GM21360 (cell line): ENCODE measurements around the gene FTO.

Source experiments
- ATAC-seq: cut with Tn5 transposase; IDR thresholded peaks from one replicate; pipeline ENCODE4 v1.9.1; 2021; ENCODE audit warnings: mild to moderate bottlenecking, moderate library complexity; ENCODE audit not compliant: unreplicated experiment

Gene FTO

DNA sequence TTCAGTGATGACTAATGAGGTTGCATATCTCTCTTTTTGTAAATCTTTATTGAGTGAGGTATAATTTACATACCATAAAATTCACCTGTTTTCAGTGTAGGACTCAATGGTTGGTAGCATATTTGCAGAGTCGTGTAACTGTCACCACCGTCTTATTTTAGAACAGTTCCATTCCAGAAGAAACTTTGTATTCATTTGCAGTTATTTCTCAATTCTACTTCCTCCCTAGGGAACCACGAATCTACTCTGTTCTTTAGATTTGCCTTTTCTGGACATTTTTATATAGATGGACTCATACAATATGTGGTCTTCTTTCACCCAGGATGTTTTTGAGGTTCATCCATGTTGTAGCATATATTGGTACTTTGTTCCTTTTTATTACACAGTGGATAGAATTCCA lies 3.7 kb downstream of the FTO start:
- ATAC-seq, result no peak

- ATAC-seq, result no peak
Observed at GRCh38 chr16:53708490-53708889, 4.5 kb downstream of the FTO start.

DNA sequence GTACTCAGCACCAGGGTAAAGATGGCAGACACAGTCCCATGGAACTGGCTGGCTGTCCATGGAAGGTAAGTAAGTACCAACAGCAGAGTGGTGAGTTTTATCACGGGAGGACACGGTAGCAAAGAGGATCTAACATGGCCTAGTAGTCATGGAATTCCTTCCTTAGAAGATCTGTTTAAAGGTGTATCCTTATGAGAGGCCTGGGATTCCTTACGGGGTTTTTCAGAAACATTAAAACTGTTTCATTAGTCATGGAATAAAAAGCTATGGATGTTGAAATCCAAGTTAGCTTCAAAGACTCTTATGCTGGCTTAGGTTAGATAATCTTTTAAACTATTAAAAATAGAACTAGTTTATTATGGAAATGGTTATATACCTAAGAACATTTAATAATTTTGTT lies 7.4 kb downstream of the FTO start:
- no peak for ATAC-seq

- ATAC-seq, result no peak
Observed at GRCh38 chr16:53712065-53712464, 8.1 kb downstream of the FTO start.

- ATAC-seq, result no peak
Observed at GRCh38 chr16:53713403-53714204, 9.6 kb downstream of the FTO start.

DNA sequence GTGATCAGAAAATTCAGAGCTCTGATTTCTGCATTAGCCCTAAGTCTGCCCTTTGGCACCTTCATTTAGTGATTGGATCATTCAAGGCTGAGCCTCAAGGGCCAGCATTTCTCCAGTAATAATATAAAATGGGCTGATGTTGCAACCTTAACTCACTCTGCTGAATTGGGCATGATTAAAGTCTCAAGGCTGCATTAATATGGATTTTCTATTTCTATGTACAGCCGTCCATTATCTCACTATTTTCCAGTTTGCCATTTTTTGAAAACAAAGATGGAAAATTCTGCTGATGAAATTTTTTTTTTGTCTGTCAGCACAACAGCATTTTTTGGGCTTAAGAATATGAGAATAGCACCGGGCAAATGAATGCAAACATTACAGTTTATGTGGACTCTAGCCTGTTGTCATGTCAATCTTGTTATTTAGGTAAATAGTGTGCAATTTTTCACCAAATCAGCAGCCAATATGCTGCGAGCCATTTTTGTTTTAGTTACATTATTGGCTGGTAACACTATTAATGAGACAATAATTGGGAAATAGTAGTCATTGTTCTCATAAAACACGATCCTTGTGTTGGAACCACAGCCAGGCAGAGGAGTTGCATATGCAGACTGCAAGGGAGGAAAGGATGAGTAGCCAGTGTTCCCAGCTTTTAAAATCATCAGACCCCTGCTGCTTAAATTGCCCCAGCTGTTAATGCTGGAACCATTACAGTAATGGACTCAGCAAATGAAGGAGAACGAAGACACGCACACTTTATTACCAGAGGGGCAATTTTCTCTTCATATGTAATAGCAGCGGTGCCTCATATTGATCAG lies 10.5 kb downstream of the FTO start:
- no peak for ATAC-seq

GRCh38 chr16:53715023-53715384 lies 11.0 kb downstream of the FTO start:
- ATAC-seq, result no peak

- ATAC-seq, result no peak
Observed at GRCh38 chr16:53717577-53717976, 13.6 kb downstream of the FTO start.

GRCh38 chr16:53721017-53721416 lies 17.1 kb downstream of the FTO start:
- ATAC-seq, result no peak

DNA sequence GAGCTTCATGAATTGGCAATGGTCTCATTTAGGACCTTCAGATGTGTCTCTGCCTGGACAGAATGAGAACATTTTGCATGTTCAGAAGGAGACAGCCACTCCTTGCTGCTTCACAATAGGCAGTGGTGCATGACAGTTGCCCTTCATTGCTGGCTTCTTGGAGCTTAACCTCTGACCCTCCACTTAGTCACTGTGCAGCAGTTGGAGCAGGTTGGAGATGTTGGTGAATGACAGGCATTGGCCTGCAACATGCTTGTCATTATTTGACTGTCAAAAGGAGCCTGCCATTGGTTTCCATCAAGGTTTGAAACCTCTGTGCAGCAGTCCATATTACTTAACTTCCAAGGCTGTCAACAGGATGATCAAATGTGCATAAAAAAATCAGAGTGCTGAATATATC lies 22.7 kb downstream of the FTO start:
- ATAC-seq, result no peak

DNA sequence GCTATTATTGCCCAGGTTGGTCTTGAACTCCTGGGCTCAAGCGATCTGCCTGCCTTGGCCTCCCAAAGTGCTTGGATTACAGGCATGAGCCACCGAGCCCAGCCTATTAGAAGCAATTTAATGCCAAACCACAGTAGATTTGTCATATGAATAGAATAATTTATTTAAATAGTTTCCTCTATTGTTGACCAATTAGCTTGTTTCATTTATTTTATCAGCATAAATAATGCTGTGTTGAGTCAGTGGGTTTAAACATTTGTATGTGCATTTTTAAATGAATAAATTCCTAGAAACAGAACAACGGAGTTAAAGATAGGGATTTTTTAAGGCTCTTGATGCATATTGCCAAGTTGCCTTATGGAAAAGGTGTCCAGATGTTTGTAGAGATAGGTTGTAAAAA lies 26.7 kb downstream of the FTO start:
- ATAC-seq, result no peak

- ATAC-seq, result no peak
Observed at GRCh38 chr16:53732296-53732929, 28.5 kb downstream of the FTO start.

- no peak for ATAC-seq
Observed at GRCh38 chr16:53734908-53735307, 31.0 kb downstream of the FTO start.

DNA sequence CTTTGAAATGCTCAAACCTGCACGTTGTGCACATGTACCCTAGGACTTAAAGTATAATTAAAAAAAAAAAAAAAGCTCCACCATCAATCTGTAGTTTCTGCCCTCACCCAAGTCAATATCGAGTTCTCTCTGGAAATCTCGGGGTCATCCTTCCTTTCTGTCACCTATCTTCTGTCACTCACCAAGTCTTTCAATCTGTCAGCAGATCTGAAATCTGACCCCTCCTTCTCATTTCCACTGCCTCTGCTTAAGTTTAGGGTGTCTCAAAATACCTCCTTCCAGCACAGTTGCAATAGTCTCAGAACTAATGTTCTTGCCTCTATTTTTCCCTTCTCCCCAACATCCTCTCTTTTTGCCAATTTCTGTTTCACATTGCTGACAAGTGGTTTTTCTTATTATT lies 32.3 kb downstream of the FTO start:
- no peak for ATAC-seq

- ATAC-seq, result no peak
Observed at GRCh38 chr16:53737552-53737951, 33.6 kb downstream of the FTO start.

DNA sequence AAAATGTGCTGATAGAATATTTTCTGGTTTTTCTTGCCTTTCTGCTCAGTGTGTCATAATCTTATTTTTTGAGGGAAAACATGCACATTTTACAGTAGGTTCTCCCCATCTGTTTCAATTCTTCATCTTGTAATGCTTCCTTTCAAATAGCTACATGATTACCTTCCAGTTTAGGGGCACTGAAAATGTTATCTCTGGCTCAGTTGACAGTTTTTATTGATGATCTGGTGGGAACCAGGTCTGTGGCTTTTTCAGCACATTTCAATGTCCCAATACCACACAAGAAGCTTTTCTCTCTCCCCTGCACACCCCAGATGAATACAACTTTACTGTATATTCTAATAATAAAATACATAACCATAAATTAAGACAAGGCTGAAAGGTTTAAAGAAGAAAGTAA lies 36.5 kb downstream of the FTO start:
- ATAC-seq, result no peak

DNA sequence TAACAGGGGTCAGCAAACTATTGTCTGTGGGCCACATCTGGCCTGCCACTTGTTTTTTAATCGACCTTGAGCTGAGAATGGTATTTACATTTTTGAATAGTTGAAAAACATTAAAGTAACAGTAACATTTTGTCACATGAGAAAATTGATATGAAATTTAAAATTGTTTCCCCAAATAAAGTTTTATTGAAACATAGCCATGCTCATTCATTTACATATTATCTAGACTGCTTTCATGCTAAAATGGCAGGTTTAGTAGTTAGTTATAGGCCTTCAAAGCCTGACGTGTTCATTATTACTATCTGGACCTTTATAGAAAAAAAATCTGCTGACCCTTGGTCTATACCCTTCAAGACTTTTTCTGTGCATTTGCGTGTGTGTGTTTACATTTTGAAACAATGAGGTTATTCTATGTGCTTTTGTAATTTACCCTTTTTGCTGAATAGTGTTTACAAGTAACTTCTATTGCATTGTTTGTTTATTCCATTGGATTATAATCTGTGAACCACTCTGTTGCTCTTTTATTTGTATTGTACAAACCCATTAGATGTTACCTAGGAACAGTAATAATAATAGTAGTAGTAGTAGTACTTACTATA lies 37.1 kb downstream of the FTO start:
- no peak for ATAC-seq

GRCh38 chr16:53741546-53741945 lies 37.6 kb downstream of the FTO start:
- ATAC-seq, result no peak

GRCh38 chr16:53743149-53743566 lies 39.2 kb downstream of the FTO start:
- no peak for ATAC-seq

DNA sequence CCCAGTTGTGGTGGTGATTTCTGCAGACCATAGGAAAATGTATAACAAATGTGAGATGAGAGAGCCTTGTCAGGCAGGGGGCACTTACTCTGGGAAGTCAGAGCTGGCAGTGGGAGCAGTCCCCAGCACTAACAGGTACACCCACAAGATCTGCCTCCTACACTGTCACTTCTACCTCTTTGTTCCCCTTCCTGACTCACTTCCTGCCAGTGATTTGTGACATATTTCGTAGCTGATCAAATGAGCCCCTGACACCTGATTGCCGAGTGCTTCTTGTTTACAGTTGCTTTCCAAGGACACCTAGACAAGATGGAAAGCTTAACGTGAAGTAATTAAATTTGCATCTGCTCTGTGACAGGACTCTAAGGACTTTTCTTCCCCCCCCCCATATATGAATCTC lies 40.5 kb downstream of the FTO start:
- ATAC-seq, result no peak

- ATAC-seq, result no peak
Observed at GRCh38 chr16:53745086-53745485, 41.1 kb downstream of the FTO start.
